Endothelial cell of umbilical vein (primary cell): ENCODE measurements around the gene CDC42.

Source experiments
- EZH2 ChIP-seq: IDR thresholded peaks from 2 replicates; pipeline ENCODE4 v1.6.1; 2012; ENCODE audit warnings: borderline replicate concordance, low read depth, mild to moderate bottlenecking, moderate library complexity, low read length, inconsistent platforms; ENCODE audit not compliant: severe bottlenecking
- FOS ChIP-seq: IDR thresholded peaks from 2 replicates; pipeline ENCODE4 v1.6.1; 2011; ENCODE audit warnings: mild to moderate bottlenecking, low read length, moderate library complexity, borderline replicate concordance; ENCODE audit not compliant: insufficient read depth
- GATA2 ChIP-seq: IDR thresholded peaks from 2 replicates; pipeline ENCODE4 v1.7.0; 2011; ENCODE audit warnings: low read depth, mild to moderate bottlenecking, moderate library complexity, mixed read lengths, low read length; ENCODE audit not compliant: insufficient read length, insufficient read depth
- JUN ChIP-seq: IDR thresholded peaks from 2 replicates; pipeline ENCODE4 v1.6.1; 2011; ENCODE audit warnings: borderline replicate concordance, low read depth; ENCODE audit not compliant: insufficient read length, insufficient read depth
- MYC ChIP-seq: IDR thresholded peaks from one replicate; pipeline ENCODE4 v1.6.1; 2011; ENCODE audit warnings: mild to moderate bottlenecking, low read depth, low read length
- POLR2A ChIP-seq: IDR thresholded peaks from 2 replicates; pipeline ENCODE4 v1.6.1; 2012; ENCODE audit warnings: low read depth, mild to moderate bottlenecking, control low read depth, low read length
- POLR2AphosphoS5 ChIP-seq: IDR thresholded peaks from 2 replicates; pipeline ENCODE4 v1.6.1; 2012; ENCODE audit warnings: low read depth, mild to moderate bottlenecking, control low read depth, low read length, moderate library complexity; ENCODE audit not compliant: insufficient read depth
- TF ChIP-seq, protein P1 (sequence below), 2 donors: IDR thresholded peaks; 1 replicate in 1 of 2; 2 replicates in 1 of 2; pipeline ENCODE4 v1.5.1; 2011; ENCODE audit warnings: low read length in 2 of 2, mild to moderate bottlenecking in 2 of 2, moderate library complexity in 2 of 2, control low read depth in 1 of 2, inconsistent platforms in 1 of 2, low read depth in 1 of 2; ENCODE audit not compliant: insufficient read depth in 1 of 2; ENCODE audit errors: extremely low read depth in 1 of 2
- TF ChIP-seq, protein P2 (sequence below): IDR thresholded peaks from 2 replicates; pipeline ENCODE4 v1.6.1; 2011; ENCODE audit not compliant: insufficient read depth, insufficient read length

DNA sequence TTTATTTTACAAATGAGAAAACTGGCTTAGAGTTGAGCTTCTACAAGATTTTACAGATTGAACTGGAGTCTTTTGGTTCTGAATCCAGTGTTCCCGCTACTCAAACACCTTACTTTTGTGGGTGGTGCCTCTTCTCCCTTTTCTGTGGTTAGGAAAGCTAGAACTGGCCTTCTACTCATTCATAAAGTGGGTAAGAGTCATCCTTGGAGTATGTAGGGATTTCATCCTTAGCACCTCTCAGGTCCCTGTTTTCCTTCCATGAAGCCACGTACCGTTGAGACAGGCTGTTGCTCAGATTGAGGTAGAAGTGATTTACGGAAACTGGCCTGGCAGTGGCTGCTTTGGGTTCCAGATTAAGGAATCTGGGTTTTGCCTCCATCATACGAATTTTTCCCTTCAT is 54.6 kb downstream of the CDC42 start:
- TF ChIP-seq POLR2AphosphoS5 (no peak), JUN (no peak), POLR2A (no peak), EZH2 (no peak), FOS (no peak), GATA2 (no peak), MYC (no peak)
- TF ChIP-seq, protein P1, sequence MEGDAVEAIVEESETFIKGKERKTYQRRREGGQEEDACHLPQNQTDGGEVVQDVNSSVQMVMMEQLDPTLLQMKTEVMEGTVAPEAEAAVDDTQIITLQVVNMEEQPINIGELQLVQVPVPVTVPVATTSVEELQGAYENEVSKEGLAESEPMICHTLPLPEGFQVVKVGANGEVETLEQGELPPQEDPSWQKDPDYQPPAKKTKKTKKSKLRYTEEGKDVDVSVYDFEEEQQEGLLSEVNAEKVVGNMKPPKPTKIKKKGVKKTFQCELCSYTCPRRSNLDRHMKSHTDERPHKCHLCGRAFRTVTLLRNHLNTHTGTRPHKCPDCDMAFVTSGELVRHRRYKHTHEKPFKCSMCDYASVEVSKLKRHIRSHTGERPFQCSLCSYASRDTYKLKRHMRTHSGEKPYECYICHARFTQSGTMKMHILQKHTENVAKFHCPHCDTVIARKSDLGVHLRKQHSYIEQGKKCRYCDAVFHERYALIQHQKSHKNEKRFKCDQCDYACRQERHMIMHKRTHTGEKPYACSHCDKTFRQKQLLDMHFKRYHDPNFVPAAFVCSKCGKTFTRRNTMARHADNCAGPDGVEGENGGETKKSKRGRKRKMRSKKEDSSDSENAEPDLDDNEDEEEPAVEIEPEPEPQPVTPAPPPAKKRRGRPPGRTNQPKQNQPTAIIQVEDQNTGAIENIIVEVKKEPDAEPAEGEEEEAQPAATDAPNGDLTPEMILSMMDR (IDR thresholded peaks at IDR 0.05; ENCODE audit: extremely low read depth in 1 of 2, insufficient read depth in 1 of 2, low read depth in 1 of 2, low read length in 2 of 2), result no peak
- TF ChIP-seq, protein P2, sequence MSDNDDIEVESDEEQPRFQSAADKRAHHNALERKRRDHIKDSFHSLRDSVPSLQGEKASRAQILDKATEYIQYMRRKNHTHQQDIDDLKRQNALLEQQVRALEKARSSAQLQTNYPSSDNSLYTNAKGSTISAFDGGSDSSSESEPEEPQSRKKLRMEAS, result no peak
